Neural crest cell (in vitro differentiated cells): ENCODE data around the gene SHC1. TPM values are rescaled to one million over a fixed set of nuclear protein-coding genes. Genes with fewer than 3 reads are reported as not detected.

ENCODE experiments used
- DNase-seq: peaks from one replicate; pipeline ENCODE4 v3.0.0; 2021; ENCODE audit warnings: low read depth, mixed read lengths, low spot score
- H3K27ac Mint-ChIP-seq: one replicate; pipeline ENCODE4 v1.8.0; 2021; ENCODE audit warnings: mild to moderate bottlenecking, mixed read lengths; ENCODE audit not compliant: unreplicated experiment
- H3K27me3 Mint-ChIP-seq: 2 replicates; pipeline ENCODE4 v1.8.0; 2021; ENCODE audit warnings: low read depth, mild to moderate bottlenecking, mixed read lengths
- H3K36me3 Mint-ChIP-seq: 2 replicates; pipeline ENCODE4 v1.8.0; 2021; ENCODE audit warnings: low read depth, mild to moderate bottlenecking, mixed read lengths
- H3K4me1 Mint-ChIP-seq: 2 replicates; pipeline ENCODE4 v1.8.0; 2021; ENCODE audit warnings: mixed read lengths
- H3K4me3 Mint-ChIP-seq: one replicate; pipeline ENCODE4 v1.8.0; 2021; ENCODE audit warnings: mild to moderate bottlenecking, mixed read lengths
- H3K9me3 Mint-ChIP-seq: 2 replicates; pipeline ENCODE4 v1.8.0; 2021; ENCODE audit warnings: mixed read lengths
- CTCF ChIP-seq: fragments of 200-600 bp; sonication (generic); conservative IDR thresholded peaks from 2 replicates; pipeline ENCODE4 v1.5.0; 2021; ENCODE audit warnings: antibody characterized with exemption, mild to moderate bottlenecking
- total RNA-seq: library from RNA; stranded (reverse); gene quantifications from 2 replicates; pipeline ENCODE4 v1.2.1, GENCODE V29; 2021

Gene SHC1
- total RNA-seq, 1 donor from 2014 or later: 92.9 TPM

DNA sequence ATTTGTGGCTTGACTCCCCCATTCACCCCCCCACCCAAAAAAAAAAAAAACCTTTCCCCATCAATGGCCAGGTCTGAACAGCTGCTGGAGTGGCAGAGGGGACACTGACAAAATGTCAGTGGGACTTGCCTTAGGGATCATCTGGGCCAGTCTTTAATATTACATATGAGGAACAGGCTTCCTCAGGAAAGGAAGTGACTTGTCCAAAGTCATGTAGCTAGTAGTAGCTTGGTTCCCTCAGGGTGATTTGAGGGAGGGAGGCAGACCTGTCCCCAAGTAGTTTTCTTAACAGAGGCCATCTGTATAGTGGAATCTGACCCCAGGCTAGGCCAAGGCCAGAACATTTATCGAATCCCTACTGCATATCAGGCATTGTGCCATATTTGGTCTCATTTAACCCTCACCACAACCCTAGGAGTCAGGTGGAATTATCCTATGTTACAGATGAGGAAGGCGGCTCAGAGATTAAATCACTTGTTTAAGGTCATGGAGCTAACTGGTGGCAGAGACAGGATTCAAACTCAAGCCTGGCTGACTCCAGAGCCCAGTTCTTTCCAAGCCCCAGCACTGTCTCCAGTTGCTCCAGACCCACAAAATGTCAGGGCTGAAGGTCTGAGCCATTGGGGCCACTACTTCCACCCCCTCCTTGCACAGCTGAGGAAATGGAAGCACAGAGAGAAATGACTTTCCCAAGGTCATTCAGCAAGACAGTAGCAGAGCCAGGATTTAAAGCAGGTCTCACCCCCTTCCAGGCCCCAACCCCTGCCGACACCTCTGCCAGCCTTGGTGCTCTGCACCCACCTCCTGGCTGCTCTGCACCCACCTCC, 42.4 kb upstream of the SHC1 start:
- Mint-ChIP-seq H3K9me3 (no peaks in the 10 kb centered on the region), H3K4me1 (peaks cover 14% of the 10 kb centered on the region), H3K27ac (no peak overlapping the region), H3K4me3 (peak overlapping the region; percentile 25), H3K36me3 (no peaks in the 10 kb centered on the region), H3K27me3 (no peaks in the 10 kb centered on the region)
- DNase-seq: no peak
- TF ChIP-seq CTCF: no peak

DNA sequence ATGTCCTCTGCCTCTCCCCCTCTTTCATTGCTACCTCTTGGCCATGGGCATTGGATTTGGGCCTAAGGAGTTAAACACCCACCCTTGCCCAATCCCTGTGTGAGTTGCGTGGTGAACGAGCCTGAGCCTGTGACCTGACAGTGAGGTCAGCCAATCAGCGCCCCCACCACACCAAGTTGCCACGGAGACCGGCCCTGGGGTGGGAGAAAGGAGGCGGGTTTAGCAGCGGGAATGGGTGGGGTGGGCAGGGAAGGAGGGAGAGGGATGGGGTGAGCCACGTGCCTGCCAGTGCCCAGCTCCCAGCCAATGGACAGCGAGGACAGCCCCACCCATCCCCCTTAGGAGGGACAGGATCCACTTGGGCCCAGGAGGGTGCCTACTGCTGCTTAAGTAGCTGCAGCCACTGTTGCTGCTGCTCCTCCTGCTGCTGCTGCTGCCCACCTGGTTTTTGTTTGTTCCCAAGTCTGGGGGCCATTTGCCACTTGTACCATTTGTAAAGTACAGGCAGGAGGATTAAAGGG, 41.5 kb upstream of the SHC1 start:
- TF ChIP-seq CTCF: no peak
- Mint-ChIP-seq H3K4me3 (no peak overlapping the region), H3K27ac (no peak overlapping the region), H3K4me1 (peaks cover 10% of the 10 kb centered on the region), H3K27me3 (no peaks in the 10 kb centered on the region), H3K9me3 (no peaks in the 10 kb centered on the region), H3K36me3 (no peaks in the 10 kb centered on the region)
- DNase-seq: no peak

- no peak for DNase-seq
- H3K36me3 Mint-ChIP-seq: no peaks in the 10 kb centered on the region
- TF ChIP-seq CTCF: no peak
- H3K9me3 Mint-ChIP-seq: no peaks in the 10 kb centered on the region
- H3K27me3 Mint-ChIP-seq: no peaks in the 10 kb centered on the region
- H3K27ac Mint-ChIP-seq: no peak overlapping the region
- peaks cover 14% of the 10 kb centered on the region for H3K4me1 Mint-ChIP-seq
- no peak overlapping the region for H3K4me3 Mint-ChIP-seq
These were observed 41.0 kb upstream of the SHC1 start for GRCh38 chr1:155011437-155012025.

GRCh38 chr1:155011004-155011416, 40.5 kb upstream of the SHC1 start:
- no peak for TF ChIP-seq CTCF
- no peak overlapping the region for H3K27ac Mint-ChIP-seq
- DNase-seq: no peak

DNA sequence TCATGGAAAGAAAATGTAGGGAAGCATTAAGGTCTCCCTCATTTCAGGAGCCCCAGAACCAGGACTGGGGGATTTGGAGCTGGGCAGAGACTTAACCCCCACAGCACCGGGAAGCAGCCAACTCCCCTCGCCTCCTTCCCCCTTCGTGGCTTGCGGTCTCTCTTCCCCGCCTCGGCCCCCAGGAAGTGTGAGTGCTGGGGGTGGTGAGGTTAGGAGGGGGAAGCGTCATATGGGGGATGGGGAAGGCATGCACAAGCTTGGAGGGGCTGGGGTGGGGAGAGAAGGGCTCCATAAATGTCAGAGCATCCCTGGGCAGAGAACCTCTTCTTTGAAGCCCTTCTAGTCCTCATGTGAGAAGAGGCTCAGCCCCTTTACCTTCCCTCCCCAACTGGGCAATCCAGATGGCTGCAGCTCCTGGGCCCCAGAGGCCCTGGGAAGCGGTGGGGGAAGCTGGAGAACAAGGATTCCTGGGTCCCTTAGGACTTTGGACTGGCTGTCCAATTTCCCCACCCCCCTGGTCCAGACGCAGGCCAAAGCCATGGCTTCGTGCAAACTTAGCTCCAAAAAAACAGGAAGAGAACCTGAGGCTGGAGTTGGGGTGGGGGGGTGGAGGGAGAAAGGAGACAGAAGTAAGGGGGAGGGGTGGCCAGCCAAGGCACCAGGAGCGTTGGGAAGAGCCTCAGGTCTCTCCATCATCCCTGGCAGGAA, 39.8 kb upstream of the SHC1 start:
- H3K27me3 Mint-ChIP-seq: no peaks in the 10 kb centered on the region
- no peaks in the 10 kb centered on the region for H3K9me3 Mint-ChIP-seq
- H3K4me3 Mint-ChIP-seq: no peak overlapping the region
- peaks cover 15% of the 10 kb centered on the region for H3K4me1 Mint-ChIP-seq
- DNase-seq: no peak
- no peaks in the 10 kb centered on the region for H3K36me3 Mint-ChIP-seq
- no peak for TF ChIP-seq CTCF
- H3K27ac Mint-ChIP-seq: no peak overlapping the region

More at GRCh38 chr1:155011004-155011416, 40.5 kb upstream of the SHC1 start:
- peaks cover 15% of the 10 kb centered on the region for H3K4me1 Mint-ChIP-seq
- no peaks in the 10 kb centered on the region for H3K27me3 Mint-ChIP-seq
- H3K9me3 Mint-ChIP-seq: no peaks in the 10 kb centered on the region
- H3K36me3 Mint-ChIP-seq: no peaks in the 10 kb centered on the region
- no peak overlapping the region for H3K4me3 Mint-ChIP-seq
